Upper lobe of right lung (tissue), 1 donor: ENCODE data around the gene UGCG. TPM values are rescaled to one million over a fixed set of nuclear protein-coding genes. Genes with fewer than 3 reads are reported as not detected.

Source experiments
- ATAC-seq: fragments of 200-7000 bp; cut with Tn5 transposase; one replicate; pipeline ENCODE4 v1.9.1; 2020; ENCODE audit warnings: mild to moderate bottlenecking, moderate library complexity
- DNase-seq: peaks from one replicate; pipeline ENCODE4 v3.0.0-alpha.2; 2020
- H3K27ac ChIP-seq: fragments of 200-600 bp; one replicate; pipeline ENCODE4 v1.8.0; 2022
- H3K27me3 ChIP-seq: fragments of 200-600 bp; one replicate; pipeline ENCODE4 v1.8.0; 2022; ENCODE audit warnings: mild to moderate bottlenecking
- H3K36me3 ChIP-seq: fragments of 200-600 bp; one replicate; pipeline ENCODE4 v1.8.0; 2022
- H3K4me1 ChIP-seq: fragments of 200-600 bp; one replicate; pipeline ENCODE4 v1.8.0; 2022
- H3K4me3 ChIP-seq: fragments of 200-600 bp; one replicate; pipeline ENCODE4 v1.8.0; 2022; ENCODE audit warnings: mild to moderate bottlenecking
- H3K9me3 ChIP-seq: fragments of 200-600 bp; one replicate; pipeline ENCODE4 v1.8.0; 2022
- intact Hi-C: fragments of 100-400 bp; cut with DNase I; formaldehyde crosslinking; loops from one replicate; pipeline ENCODE4 v1.11.0; 2022
- long read RNA-seq: library from polyadenylated mRNA; unstranded; transcript quantifications from one replicate; pipeline ENCODE4 v2.0.0, GENCODE V29; 2021
- total RNA-seq: library from RNA; stranded (reverse); fragmentation: NEBNext Ultra II Directional; extraction: Animal tissue kit (Norgen Biotek cat#: 25700); gene quantifications from one replicate; pipeline ENCODE4 v1.2.1, GENCODE V29; 2021
- TF ChIP-seq, protein P1 (sequence below): fragments of 200-600 bp; IDR thresholded peaks from one replicate; pipeline ENCODE4 v1.8.0; 2022; ENCODE audit warnings: antibody characterized with exemption
- donor health status: DM: no; HTN: yes; CAD: no; lungs with severe emphysema.

UGCG gene
- total RNA-seq = 50.7 TPM
- long read RNA-seq, full-length matches to known transcripts = 97 of 111 reads
- long read RNA-seq, partial matches to known transcripts = 5 of 111 reads
- long read RNA-seq, other reads (novel, unspliced or antisense) = 9 of 111 reads

DNA sequence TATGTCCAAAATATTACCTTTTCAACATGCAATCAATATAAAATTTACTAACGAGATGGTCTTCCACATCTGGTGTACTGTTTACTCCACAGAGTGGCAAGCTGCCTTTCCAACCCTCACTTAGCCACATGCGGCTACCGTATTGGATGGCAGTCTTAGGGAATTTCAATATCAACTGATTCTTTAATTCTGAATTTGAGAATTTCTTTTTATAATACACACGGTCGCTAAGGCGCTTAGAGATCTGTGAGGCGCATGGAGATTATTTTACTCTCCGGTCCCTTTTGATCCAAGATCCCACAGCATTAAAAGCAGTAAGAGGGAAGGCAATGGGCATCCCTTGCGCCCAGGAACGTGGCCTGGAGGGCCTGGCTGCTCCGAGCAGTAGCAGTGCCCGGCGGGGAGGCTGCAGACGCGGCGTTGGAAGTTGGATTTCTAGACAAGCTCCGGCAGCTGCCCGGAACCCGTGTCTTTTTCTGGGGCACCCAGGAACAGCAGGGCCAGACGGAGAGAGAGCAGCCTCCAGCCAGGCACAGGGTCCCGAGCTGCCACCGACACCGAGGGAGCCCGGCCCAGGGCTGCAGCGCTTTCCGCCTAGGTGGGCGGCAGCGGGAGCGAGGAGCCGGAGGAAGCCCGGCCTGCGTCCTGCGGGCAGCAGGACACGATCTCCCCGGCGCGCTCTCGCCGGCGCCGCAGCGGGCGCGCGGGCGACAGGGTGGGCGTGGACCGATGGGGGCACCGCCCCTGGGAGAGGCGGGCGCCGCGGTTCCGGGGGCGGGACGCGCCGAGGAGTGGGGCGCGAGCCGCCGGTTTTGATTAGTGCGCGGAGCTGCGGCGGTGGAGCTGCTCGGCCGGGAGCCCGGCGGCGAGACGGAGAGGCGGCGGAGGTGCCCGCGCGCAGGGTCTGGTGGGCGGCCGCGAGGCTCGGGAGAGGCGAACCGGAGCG is at the start of gene UGCG:
Gene UGCG, plus strand, starts transcription at position 819 of the 946 bp plus-strand sequence. CDS start 402 bp downstream, outside the sequence.
- intact Hi-C loops = loop anchor here (5.0 kb wide), 1 partner anchor 176 kb away; no protein-coding TSS in a partner anchor
- peaks cover 23% of the 10 kb centered on the region for H3K4me1 ChIP-seq
- peak; percentile 95 for DNase-seq
- H3K27me3 ChIP-seq = no peaks in the 10 kb centered on the region
- H3K27ac ChIP-seq = peak within 1 kb of the TSS; percentile 90
- H3K36me3 ChIP-seq = no peaks in the 10 kb centered on the region
- ATAC-seq = peak; percentile 99
- H3K4me3 ChIP-seq = peak within 1 kb of the TSS; percentile 98
- no peaks in the 10 kb centered on the region for H3K9me3 ChIP-seq
- TF ChIP-seq, protein P1, sequence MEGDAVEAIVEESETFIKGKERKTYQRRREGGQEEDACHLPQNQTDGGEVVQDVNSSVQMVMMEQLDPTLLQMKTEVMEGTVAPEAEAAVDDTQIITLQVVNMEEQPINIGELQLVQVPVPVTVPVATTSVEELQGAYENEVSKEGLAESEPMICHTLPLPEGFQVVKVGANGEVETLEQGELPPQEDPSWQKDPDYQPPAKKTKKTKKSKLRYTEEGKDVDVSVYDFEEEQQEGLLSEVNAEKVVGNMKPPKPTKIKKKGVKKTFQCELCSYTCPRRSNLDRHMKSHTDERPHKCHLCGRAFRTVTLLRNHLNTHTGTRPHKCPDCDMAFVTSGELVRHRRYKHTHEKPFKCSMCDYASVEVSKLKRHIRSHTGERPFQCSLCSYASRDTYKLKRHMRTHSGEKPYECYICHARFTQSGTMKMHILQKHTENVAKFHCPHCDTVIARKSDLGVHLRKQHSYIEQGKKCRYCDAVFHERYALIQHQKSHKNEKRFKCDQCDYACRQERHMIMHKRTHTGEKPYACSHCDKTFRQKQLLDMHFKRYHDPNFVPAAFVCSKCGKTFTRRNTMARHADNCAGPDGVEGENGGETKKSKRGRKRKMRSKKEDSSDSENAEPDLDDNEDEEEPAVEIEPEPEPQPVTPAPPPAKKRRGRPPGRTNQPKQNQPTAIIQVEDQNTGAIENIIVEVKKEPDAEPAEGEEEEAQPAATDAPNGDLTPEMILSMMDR = no peak

DNA sequence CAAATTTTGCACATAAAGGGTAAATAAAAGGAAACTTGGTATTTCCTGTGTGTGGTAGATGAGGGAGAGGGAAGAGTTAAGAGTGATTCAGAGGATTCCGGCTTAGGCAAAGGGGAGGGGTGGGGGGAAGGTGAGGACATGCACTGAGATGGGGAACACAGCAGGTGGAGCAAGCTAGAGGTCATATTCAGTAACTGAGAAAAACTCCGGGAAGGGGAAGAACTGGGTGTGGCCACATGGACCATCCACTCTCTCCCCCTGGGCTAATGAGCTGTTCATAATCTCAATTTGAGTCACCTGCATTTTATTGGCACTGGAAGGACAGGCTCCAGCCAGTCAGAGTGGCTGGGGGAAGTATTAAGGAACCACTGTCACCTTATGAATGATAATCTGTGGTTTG is 45.1 kb upstream of the UGCG start:
- DNase-seq (no peak), ATAC-seq (peak; percentile 59)
- H3K27me3 ChIP-seq = no peaks in the 10 kb centered on the region
- H3K9me3 ChIP-seq = no peaks in the 10 kb centered on the region
- no peak overlapping the region for H3K27ac ChIP-seq
- H3K4me1 ChIP-seq = no peaks in the 10 kb centered on the region
- TF ChIP-seq, protein P1 = no peak
- H3K4me3 ChIP-seq = no peak overlapping the region
- intact Hi-C loops = no loop called here
- H3K36me3 ChIP-seq = no peaks in the 10 kb centered on the region

DNA sequence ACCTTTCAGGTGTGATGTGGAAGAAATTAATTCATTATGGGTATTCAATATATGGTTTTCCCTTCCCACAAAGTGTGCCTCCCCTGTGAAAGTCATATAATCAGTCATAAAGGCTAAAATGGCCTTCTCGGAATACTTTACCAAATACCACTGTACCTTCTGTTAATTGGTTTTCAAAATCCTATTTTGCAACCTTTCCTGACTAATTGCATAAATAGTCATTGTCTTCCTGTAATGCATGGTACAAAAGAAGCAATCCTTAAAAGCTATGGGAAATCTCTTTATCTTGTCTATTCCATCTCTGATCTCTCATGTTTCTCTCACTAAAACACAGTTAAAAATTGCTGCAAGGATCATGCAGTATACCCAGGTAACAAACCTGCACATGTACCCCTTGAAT is 44.3 kb upstream of the UGCG start:
- no peaks in the 10 kb centered on the region for H3K9me3 ChIP-seq
- ATAC-seq = no peak
- intact Hi-C loops = no loop called here
- no peak overlapping the region for H3K27ac ChIP-seq
- H3K4me1 ChIP-seq = no peaks in the 10 kb centered on the region
- no peaks in the 10 kb centered on the region for H3K36me3 ChIP-seq
- no peak overlapping the region for H3K4me3 ChIP-seq
- TF ChIP-seq, protein P1 = no peak
- DNase-seq = no peak
- no peaks in the 10 kb centered on the region for H3K27me3 ChIP-seq

DNA sequence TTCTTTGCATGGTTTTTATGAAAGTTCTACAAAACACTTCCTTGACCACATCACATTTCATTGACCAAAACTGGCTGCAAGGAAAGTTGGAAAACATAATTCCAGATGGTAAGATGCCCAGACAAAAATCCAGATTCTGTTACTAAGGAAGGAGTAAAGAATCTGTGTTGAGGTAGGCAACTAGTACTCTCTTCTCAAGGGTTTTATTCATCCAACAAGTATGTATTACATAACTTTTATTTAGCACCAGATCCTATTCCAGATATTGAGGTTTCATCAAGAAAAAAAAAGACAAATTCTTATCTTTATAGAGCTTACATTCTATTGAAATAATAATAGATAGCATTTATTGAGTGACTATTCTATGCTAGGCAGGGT is 43.2 kb upstream of the UGCG start:
- no peak for DNase-seq
- no peaks in the 10 kb centered on the region for H3K4me1 ChIP-seq
- no peak overlapping the region for H3K27ac ChIP-seq
- ATAC-seq = no peak
- H3K9me3 ChIP-seq = no peaks in the 10 kb centered on the region
- H3K4me3 ChIP-seq = no peak overlapping the region
- intact Hi-C loops = no loop called here
- TF ChIP-seq, protein P1 = no peak
- no peaks in the 10 kb centered on the region for H3K36me3 ChIP-seq
- no peaks in the 10 kb centered on the region for H3K27me3 ChIP-seq

DNA sequence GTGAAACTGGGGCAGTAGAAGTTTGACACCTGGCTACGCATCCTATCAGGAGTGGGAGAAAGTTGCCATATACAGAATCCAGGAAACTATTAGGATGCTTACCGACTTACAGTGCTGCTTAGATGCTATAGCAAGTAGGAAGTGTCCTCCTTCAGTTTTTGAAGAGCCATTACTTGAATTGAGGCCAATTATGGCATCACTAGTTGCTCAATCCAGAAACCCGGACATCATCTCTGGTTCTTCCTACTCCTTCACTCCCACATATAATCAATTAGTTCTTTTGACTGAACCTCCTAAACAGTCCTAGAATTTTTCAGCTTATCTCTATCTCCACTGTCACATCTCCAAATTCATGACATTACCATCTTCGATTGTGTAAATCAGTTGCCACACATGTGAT is 41.8 kb upstream of the UGCG start:
- intact Hi-C loops = no loop called here
- ATAC-seq = no peak
- Histone ChIP-seq H3K27ac (no peak overlapping the region), H3K4me3 (no peak overlapping the region), H3K36me3 (no peaks in the 10 kb centered on the region), H3K9me3 (no peaks in the 10 kb centered on the region), H3K27me3 (no peaks in the 10 kb centered on the region), H3K4me1 (no peaks in the 10 kb centered on the region)
- TF ChIP-seq, protein P1 = no peak
- no peak for DNase-seq
